ENCODE data around the gene EEIG1. TPM values are rescaled to one million over a fixed set of nuclear protein-coding genes. Genes with fewer than 3 reads are reported as not detected.

Gene EEIG1
- total and polyA plus RNA-seq, 10 of the 15 experiments (the other 5 are each of a cell fraction or from before 2014, with no cell fraction given) = 1.2 to 75.9 (median 9.0) TPM

DNA sequence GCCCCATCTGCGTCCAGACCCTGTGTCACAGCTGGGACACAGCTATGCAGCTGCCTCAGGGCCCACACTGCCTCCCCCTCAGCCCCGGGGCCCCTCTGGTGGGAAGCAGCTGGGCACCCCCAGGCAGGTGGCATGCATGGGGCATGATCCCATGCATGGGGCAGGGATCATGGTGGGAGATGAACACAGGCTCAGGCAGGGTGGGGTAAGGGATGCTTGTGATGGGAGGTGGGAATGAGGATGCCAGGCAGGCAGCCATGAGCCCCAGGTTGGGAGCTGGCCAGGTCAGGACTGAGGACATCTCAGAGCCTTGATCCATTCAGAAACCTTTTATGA is 19.7 kb downstream of the EEIG1 start:
- FAIRE-seq (no peak), DNase-seq (ENCODE audit: low read depth, low spot score) (no peak), ATAC-seq (no peak)
- H4K20me1 ChIP-seq (ENCODE audit: control insufficient read depth, insufficient read depth) = no peaks in the 10 kb centered on the region
- ChIA-PET RAD21 (ENCODE audit: unreplicated experiment) (interaction anchor here (1.1 kb wide), 1 partner anchor 74 kb away, joined by 3 read pairs; no protein-coding TSS in a partner anchor), SMC1A (ENCODE audit: uncharacterized antibody, unreplicated experiment) (no interaction called here), CTCF (interaction anchor here (1.0 to 1.1 kb wide), 2 partner anchors 17 to 74 kb away, joined by 3 read pairs; no protein-coding TSS in a partner anchor), POLR2A (interaction anchor here (0.7 to 1.2 kb wide), 2 partner anchors 9 to 24 kb away, joined by 3 read pairs; no protein-coding TSS in a partner anchor)
- intact Hi-C loops (cut with micrococcal nuclease; ENCODE audit: unreplicated experiment) = no loop called here
- in situ Hi-C loops (cut with MboI) = loop anchor here (10.0 kb wide), 1 partner anchor 74 kb away; no protein-coding TSS in a partner anchor
- no peaks in the 10 kb centered on the region; a peak in 2 of 4 replicates for H3K36me3 ChIP-seq (ENCODE audit: control insufficient read depth in 2 of 2, insufficient read depth in 2 of 2, low read length in 1 of 2)
- BruUV-seq (replicated peaks) = no TSS peak
- no peaks in the 10 kb centered on the region for H3K27me3 ChIP-seq (replicated peaks in 1 of 2; ENCODE audit: control insufficient read depth in 2 of 2, insufficient read depth in 2 of 2, low read length in 1 of 2)
- H3K9ac ChIP-seq (ENCODE audit: control insufficient read depth, insufficient read depth, low read length) = no peak overlapping the region
- H3K4me3 ChIP-seq = no peak overlapping the region
- H3K4me2 ChIP-seq (ENCODE audit: control insufficient read depth, insufficient read depth) = no peak overlapping the region
- H3K4me1 ChIP-seq (ENCODE audit: control insufficient read depth, insufficient read depth, low read length) = peaks cover 12% of the 10 kb centered on the region
- TF ChIP-seq SREBF1 (IDR thresholded peaks at IDR 0.05; ENCODE audit: low read length) = no peak
- TF ChIP-seq, protein P1, sequence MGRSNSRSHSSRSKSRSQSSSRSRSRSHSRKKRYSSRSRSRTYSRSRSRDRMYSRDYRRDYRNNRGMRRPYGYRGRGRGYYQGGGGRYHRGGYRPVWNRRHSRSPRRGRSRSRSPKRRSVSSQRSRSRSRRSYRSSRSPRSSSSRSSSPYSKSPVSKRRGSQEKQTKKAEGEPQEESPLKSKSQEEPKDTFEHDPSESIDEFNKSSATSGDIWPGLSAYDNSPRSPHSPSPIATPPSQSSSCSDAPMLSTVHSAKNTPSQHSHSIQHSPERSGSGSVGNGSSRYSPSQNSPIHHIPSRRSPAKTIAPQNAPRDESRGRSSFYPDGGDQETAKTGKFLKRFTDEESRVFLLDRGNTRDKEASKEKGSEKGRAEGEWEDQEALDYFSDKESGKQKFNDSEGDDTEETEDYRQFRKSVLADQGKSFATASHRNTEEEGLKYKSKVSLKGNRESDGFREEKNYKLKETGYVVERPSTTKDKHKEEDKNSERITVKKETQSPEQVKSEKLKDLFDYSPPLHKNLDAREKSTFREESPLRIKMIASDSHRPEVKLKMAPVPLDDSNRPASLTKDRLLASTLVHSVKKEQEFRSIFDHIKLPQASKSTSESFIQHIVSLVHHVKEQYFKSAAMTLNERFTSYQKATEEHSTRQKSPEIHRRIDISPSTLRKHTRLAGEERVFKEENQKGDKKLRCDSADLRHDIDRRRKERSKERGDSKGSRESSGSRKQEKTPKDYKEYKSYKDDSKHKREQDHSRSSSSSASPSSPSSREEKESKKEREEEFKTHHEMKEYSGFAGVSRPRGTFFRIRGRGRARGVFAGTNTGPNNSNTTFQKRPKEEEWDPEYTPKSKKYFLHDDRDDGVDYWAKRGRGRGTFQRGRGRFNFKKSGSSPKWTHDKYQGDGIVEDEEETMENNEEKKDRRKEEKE (IDR thresholded peaks at IDR 0.05) = no peak
- TF ChIP-seq, protein P2, sequence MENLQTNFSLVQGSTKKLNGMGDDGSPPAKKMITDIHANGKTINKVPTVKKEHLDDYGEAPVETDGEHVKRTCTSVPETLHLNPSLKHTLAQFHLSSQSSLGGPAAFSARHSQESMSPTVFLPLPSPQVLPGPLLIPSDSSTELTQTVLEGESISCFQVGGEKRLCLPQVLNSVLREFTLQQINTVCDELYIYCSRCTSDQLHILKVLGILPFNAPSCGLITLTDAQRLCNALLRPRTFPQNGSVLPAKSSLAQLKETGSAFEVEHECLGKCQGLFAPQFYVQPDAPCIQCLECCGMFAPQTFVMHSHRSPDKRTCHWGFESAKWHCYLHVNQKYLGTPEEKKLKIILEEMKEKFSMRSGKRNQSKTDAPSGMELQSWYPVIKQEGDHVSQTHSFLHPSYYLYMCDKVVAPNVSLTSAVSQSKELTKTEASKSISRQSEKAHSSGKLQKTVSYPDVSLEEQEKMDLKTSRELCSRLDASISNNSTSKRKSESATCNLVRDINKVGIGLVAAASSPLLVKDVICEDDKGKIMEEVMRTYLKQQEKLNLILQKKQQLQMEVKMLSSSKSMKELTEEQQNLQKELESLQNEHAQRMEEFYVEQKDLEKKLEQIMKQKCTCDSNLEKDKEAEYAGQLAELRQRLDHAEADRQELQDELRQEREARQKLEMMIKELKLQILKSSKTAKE (IDR thresholded peaks at IDR 0.05; ENCODE audit: low read depth, poor library complexity, severe bottlenecking) = no peak
- TF ChIP-seq, protein P3, sequence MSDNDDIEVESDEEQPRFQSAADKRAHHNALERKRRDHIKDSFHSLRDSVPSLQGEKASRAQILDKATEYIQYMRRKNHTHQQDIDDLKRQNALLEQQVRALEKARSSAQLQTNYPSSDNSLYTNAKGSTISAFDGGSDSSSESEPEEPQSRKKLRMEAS (IDR thresholded peaks at IDR 0.05; ENCODE audit: low read depth, low read length) = no peak
- TF ChIP-seq BACH1 (IDR thresholded peaks at IDR 0.05; ENCODE audit: borderline replicate concordance) = no peak
- no peak for TF ChIP-seq IKZF1 (conservative IDR thresholded peaks at IDR 0.05)
- TF ChIP-seq ZSCAN29 (IDR thresholded peaks at IDR 0.05) = no peak
- no peak for TF ChIP-seq NR2C2 (IDR thresholded peaks at IDR 0.05; ENCODE audit: borderline replicate concordance, control insufficient read depth, insufficient read length, low read depth)
- no peak for TF ChIP-seq POLR2AphosphoS5 (IDR thresholded peaks at IDR 0.05; ENCODE audit: low read length)
- TF ChIP-seq EGR1 (IDR thresholded peaks at IDR 0.05; ENCODE audit: borderline replicate concordance in 1 of 2, low read depth in 2 of 2, low read length in 2 of 2) = no peak
- TF ChIP-seq CHD4 (IDR thresholded peaks at IDR 0.05) = no peak
- TF ChIP-seq, protein P4, sequence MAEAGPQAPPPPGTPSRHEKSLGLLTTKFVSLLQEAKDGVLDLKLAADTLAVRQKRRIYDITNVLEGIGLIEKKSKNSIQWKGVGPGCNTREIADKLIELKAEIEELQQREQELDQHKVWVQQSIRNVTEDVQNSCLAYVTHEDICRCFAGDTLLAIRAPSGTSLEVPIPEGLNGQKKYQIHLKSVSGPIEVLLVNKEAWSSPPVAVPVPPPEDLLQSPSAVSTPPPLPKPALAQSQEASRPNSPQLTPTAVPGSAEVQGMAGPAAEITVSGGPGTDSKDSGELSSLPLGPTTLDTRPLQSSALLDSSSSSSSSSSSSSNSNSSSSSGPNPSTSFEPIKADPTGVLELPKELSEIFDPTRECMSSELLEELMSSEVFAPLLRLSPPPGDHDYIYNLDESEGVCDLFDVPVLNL (IDR thresholded peaks at IDR 0.05; ENCODE audit: low read depth, low read length) = no peak
- TF ChIP-seq POLR2A (IDR thresholded peaks at IDR 0.05; ENCODE audit: low read depth, low read length) = no peak
- TF ChIP-seq, protein P5, sequence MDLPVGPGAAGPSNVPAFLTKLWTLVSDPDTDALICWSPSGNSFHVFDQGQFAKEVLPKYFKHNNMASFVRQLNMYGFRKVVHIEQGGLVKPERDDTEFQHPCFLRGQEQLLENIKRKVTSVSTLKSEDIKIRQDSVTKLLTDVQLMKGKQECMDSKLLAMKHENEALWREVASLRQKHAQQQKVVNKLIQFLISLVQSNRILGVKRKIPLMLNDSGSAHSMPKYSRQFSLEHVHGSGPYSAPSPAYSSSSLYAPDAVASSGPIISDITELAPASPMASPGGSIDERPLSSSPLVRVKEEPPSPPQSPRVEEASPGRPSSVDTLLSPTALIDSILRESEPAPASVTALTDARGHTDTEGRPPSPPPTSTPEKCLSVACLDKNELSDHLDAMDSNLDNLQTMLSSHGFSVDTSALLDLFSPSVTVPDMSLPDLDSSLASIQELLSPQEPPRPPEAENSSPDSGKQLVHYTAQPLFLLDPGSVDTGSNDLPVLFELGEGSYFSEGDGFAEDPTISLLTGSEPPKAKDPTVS (IDR thresholded peaks at IDR 0.05; ENCODE audit: low read depth, low read length) = no peak
- no peaks in the 10 kb centered on the region; the same call in none of the 2 replicates for H3K79me2 ChIP-seq (ENCODE audit: control insufficient read depth, insufficient read depth, low read length)
- no peaks in the 10 kb centered on the region for H3K9me3 ChIP-seq (replicated peaks; ENCODE audit: control insufficient read depth, insufficient read depth, low read length)
- WGBS (ENCODE audit: insufficient coverage, insufficient replicate concordance, low lambda C conversion rate, missing lambda C conversion rate) = 69% methylated on average over 2 of the region's 2 CpGs
- no peak overlapping the region for H2AFZ ChIP-seq (ENCODE audit: control insufficient read depth, low read depth, low read length)
- no peak overlapping the region for H3K27ac ChIP-seq (ENCODE audit: control insufficient read depth, insufficient read depth)
